Measurements from ENCODE around the gene ENOX1. TPM values are rescaled to one million over a fixed set of nuclear protein-coding genes. Genes with fewer than 3 reads are reported as not detected.

The ENOX1 gene
- total and polyA plus RNA-seq, 4 donors = 0.33 to 7.7 (median 1.1) TPM

- no peak for TF ChIP-seq CTCF (IDR thresholded peaks at IDR 0.05; ENCODE audit: control extremely low read depth, extremely low read depth)
- DNase-seq = no peak
- ATAC-seq (ENCODE audit: insufficient read depth, low FRiP score) = no peak
These were observed 344.8 kb downstream of the ENOX1 start for GRCh38 chr13:43441899-43442499.

GRCh38 chr13:43441464-43441863, 345.3 kb downstream of the ENOX1 start:
- WGBS, 2 donors = 70 to 74% methylated on average over 6 of the region's 6 CpGs
- H3K36me3 ChIP-seq (ENCODE audit: control insufficient read depth in 4 of 4, insufficient read depth in 4 of 4, low read length in 4 of 4) = no peaks in the 10 kb centered on the region
- H3K27me3 ChIP-seq (ENCODE audit: control insufficient read depth in 3 of 3, insufficient read depth in 3 of 3, low read length in 2 of 3) = no peaks in the 10 kb centered on the region
- DNase-seq = no peak
- no peaks in the 10 kb centered on the region for H3K9me3 ChIP-seq (ENCODE audit: control insufficient read depth in 4 of 4, insufficient read depth in 3 of 4, low read length in 3 of 4)
- no peak for TF ChIP-seq CTCF (IDR thresholded peaks at IDR 0.05; ENCODE audit: control extremely low read depth, extremely low read depth)
- H3K27ac ChIP-seq (ENCODE audit: low read depth in 1 of 2, low read length in 1 of 2) = no peak overlapping the region
- no peak overlapping the region for H3K9ac ChIP-seq (ENCODE audit: insufficient read depth in 1 of 2, low read length in 2 of 2)
- ATAC-seq (ENCODE audit: insufficient read depth, low FRiP score) = no peak
- no peak overlapping the region for H3K4me3 ChIP-seq
- H3K4me1 ChIP-seq (ENCODE audit: control insufficient read depth in 5 of 5, insufficient read depth in 5 of 5, low read length in 5 of 5) = peaks cover 0 to 18% (median 0%) of the 10 kb centered on the region in 5 donors

More at GRCh38 chr13:43441899-43442499, 344.8 kb downstream of the ENOX1 start:
- Histone ChIP-seq H3K9me3 (ENCODE audit: control insufficient read depth in 4 of 4, insufficient read depth in 3 of 4, low read length in 3 of 4) (no peaks in the 10 kb centered on the region), H3K27me3 (ENCODE audit: control insufficient read depth in 3 of 3, insufficient read depth in 3 of 3, low read length in 2 of 3) (no peaks in the 10 kb centered on the region), H3K36me3 (ENCODE audit: control insufficient read depth in 4 of 4, insufficient read depth in 4 of 4, low read length in 4 of 4) (no peaks in the 10 kb centered on the region), H3K4me3 (no peak overlapping the region), H3K4me1 (ENCODE audit: control insufficient read depth in 5 of 5, insufficient read depth in 5 of 5, low read length in 5 of 5) (peaks cover 0 to 18% (median 0%) of the 10 kb centered on the region in 5 donors), H3K9ac (ENCODE audit: insufficient read depth in 1 of 2, low read length in 2 of 2) (no peak overlapping the region), H3K27ac (ENCODE audit: low read depth in 1 of 2, low read length in 1 of 2) (no peak overlapping the region)
- WGBS, 2 donors = 85 to 92% methylated on average over 8 of the region's 8 CpGs

- TF ChIP-seq CTCF (IDR thresholded peaks at IDR 0.05; ENCODE audit: control extremely low read depth, extremely low read depth) = no peak
- ATAC-seq (ENCODE audit: insufficient read depth, low FRiP score) = no peak
- WGBS, 2 donors = 91 to 93% methylated on average over 3 of the region's 3 CpGs
These were observed 352.6 kb downstream of the ENOX1 start for GRCh38 chr13:43434191-43434590.

GRCh38 chr13:43433691-43434141, 353.1 kb downstream of the ENOX1 start:
- Histone ChIP-seq H3K4me1 (ENCODE audit: control insufficient read depth in 5 of 5, insufficient read depth in 5 of 5, low read length in 5 of 5) (no peaks in the 10 kb centered on the region), H3K27ac (ENCODE audit: low read depth in 1 of 2, low read length in 1 of 2) (no peak overlapping the region), H3K36me3 (ENCODE audit: control insufficient read depth in 4 of 4, insufficient read depth in 4 of 4, low read length in 4 of 4) (no peaks in the 10 kb centered on the region), H3K27me3 (ENCODE audit: control insufficient read depth in 3 of 3, insufficient read depth in 3 of 3, low read length in 2 of 3) (no peaks in the 10 kb centered on the region), H3K9me3 (ENCODE audit: control insufficient read depth in 4 of 4, insufficient read depth in 3 of 4, low read length in 3 of 4) (no peaks in the 10 kb centered on the region), H3K4me3 (no peak overlapping the region), H3K9ac (ENCODE audit: insufficient read depth in 1 of 2, low read length in 2 of 2) (no peak overlapping the region)
- no peak for DNase-seq
- TF ChIP-seq CTCF (IDR thresholded peaks at IDR 0.05; ENCODE audit: control extremely low read depth, extremely low read depth) = no peak
- 85 to 95% methylated on average over 1 of the region's 1 CpG for WGBS, 2 donors
- ATAC-seq (ENCODE audit: insufficient read depth, low FRiP score) = no peak

More at GRCh38 chr13:43434191-43434590, 352.6 kb downstream of the ENOX1 start:
- Histone ChIP-seq H3K9ac (ENCODE audit: insufficient read depth in 1 of 2, low read length in 2 of 2) (no peak overlapping the region), H3K4me3 (no peak overlapping the region), H3K36me3 (ENCODE audit: control insufficient read depth in 4 of 4, insufficient read depth in 4 of 4, low read length in 4 of 4) (no peaks in the 10 kb centered on the region), H3K9me3 (ENCODE audit: control insufficient read depth in 4 of 4, insufficient read depth in 3 of 4, low read length in 3 of 4) (no peaks in the 10 kb centered on the region), H3K4me1 (ENCODE audit: control insufficient read depth in 5 of 5, insufficient read depth in 5 of 5, low read length in 5 of 5) (no peaks in the 10 kb centered on the region), H3K27ac (ENCODE audit: low read depth in 1 of 2, low read length in 1 of 2) (no peak overlapping the region), H3K27me3 (ENCODE audit: control insufficient read depth in 3 of 3, insufficient read depth in 3 of 3, low read length in 2 of 3) (no peaks in the 10 kb centered on the region)
- DNase-seq = no peak
